Measurements from ENCODE around the gene KRT32.

- TF ChIP-seq POLR2AphosphoS5 (IDR thresholded peaks at IDR 0.05; ENCODE audit: low read depth) (no peak), CTCF (IDR thresholded peaks at IDR 0.05; ENCODE audit: insufficient read depth, low read length) (no peak), REST (IDR thresholded peaks at IDR 0.05; ENCODE audit: insufficient replicate concordance, low read depth) (no peak), GABPA (IDR thresholded peaks at IDR 0.05; ENCODE audit: low read depth) (no peak)
These were observed 8.2 kb upstream of the KRT32 start for GRCh38 chr17:41475421-41475820.
